ENCODE results near the gene CHD1L.

DNA sequence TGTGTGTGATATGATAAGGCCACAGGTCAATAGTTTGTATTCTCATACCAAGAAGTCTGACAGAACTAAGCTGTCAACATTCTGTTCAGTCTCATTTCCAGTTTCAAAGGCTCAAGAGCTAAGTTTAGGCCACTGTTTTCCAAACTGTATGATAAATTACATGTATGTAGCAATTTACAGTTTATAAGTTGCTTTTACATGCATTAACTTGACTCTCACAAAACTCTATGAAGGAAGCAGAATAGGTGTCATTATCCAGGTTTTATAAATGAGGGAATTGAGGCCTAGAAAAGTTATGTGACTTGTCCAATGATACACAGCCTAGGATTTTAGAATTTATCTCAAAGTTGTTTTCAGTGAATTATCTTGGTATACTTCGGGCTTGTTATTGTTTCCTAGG, 40.7 kb upstream of the CHD1L start:
- TF ChIP-seq POLR2A (IDR thresholded peaks at IDR 0.05; ENCODE audit: low read depth, low read length), result no peak
- no peak for TF ChIP-seq TAF1 (IDR thresholded peaks at IDR 0.05; ENCODE audit: borderline replicate concordance, low read depth, low read length)
- TF ChIP-seq POLR2AphosphoS5 (IDR thresholded peaks at IDR 0.05; ENCODE audit: low read depth, low read length), result no peak
